CD4-positive, alpha-beta T cell treated with Interleukin-4 for 1 hour (primary cell): ENCODE data around the gene AKT3.
A peak's percentile ranks its signal among the peaks of the same experiment; 100 is the strongest.

Experiments used
- DNase-seq, 2 donors: peaks; one replicate each; pipeline ENCODE4 v3.0.0-alpha.2; 2020 to 2022

Gene AKT3

DNA sequence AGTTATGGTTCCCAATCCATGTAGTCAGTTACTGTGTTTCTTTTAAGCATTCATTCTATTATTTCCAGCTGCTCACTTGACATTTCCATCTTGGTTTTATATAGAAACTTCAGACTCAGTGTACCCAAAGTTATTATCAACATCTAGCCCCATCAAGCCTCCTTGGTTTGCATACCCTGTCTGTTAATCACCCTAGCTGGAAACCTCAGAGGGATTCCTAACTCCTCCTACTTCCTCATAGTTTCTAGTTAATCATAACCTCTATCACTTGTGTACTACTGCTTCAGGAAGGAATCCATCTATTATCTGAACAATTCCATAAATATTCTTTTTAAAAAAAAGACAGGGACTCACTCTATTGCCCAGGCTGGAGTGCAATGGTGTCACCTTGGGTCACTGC is 300.9 kb downstream of the AKT3 start:
- no peak for DNase-seq

DNA sequence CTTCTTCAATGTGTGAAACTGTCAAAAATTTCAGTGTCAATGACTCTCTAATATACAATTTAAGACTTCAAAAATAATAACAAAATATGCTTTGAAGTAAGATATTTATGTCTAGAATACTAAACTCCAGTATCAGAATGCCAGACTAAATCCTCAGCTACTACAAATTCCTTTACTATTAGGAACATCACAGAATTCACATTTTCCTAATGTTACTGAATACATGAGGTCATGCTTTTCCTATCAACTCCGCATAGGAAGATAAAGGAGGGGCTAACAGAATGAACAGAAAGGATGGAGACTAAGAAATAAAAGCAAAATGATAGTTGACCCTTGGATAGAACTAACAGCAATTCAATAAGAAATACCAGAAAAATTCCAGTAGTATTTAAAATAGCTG is 301.5 kb downstream of the AKT3 start:
- DNase-seq = no peak

DNA sequence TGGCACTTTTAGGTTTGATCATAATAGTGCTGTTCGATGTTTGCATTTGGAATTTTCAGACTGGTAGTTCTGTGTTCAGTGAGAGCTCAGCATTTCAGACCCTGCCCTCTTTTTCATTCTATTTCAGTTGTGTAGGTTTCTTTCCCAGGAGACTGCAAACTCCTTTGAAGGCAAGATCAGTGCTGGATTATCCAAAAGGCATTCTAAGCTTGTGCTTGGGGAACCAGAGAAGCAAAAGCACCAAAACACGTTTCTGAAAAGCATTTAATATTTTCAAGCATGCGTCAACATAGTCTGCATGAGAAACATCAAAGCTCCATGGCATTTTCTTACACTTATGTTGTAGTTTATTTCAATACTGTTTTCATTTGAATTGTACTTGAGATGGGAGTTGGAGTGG is 302.2 kb downstream of the AKT3 start:
- no peak for DNase-seq

DNA sequence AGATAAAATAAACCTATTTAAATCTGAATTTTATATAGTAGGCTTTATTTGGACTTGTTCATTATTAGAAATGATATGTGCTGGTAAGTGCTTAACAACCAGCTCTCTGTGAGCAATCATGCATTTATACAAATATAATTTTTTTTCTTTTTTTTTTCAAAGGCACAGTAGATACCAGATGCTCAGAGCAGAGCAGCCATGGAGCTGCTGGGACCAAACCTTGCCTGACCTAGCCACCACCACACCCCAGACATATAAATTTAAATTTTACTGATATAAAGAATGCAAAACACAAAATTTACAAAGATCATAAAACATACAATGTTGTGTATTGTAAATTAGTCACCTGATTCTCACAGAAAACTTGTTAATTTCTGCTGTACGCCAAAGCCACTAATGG is 303.6 kb downstream of the AKT3 start:
- no peak for DNase-seq

DNA sequence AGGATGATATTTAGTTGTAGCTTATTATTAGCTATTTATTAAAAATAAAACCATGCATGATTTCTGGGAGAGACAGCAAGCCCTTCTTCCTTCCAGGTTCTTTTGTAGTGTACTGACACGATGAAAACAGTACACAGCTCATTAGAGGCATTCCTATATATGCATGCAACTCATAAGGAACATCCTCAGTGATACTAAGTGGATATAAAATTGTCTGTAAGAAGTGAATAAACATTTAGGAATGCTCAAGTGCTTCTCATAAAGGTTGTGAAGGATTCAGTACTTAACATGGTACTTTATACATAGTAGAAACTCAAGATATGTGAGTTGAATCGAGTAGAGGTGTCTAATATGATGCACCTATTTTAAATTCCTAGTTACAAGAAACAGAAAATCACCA is 306.5 kb downstream of the AKT3 start:
- DNase-seq = no peak

DNA sequence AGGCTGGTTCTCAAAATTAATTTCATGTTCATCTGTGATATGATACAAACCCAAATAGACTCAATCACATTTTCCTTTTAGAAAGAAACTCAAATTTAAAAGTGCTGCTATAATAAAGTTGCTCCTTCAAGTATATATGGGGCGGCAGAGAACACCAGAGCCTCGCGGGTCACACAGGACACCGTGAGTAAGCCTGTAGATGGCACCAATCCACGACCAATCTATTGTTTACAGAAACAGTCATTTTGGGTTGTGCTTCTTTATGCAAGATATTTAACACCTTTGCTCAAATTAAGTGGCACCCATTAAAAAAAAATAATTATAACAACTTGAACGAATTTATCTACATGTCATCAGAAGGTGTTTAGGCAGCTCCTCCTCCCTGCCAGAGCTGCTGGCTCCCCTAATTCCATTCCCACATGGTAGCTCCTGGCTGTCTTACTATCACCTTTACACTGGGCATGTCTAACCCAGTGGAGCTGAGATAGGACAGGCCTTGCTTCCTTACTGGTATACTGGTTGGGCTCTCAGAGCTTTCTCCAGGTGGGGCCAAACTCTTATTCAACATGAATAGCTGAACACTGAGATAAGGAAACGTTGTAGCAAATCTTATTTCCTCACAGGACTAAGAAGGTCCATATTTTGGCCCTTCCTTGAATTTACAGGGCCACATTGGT is 307.2 kb downstream of the AKT3 start:
- DNase-seq = no peak

DNA sequence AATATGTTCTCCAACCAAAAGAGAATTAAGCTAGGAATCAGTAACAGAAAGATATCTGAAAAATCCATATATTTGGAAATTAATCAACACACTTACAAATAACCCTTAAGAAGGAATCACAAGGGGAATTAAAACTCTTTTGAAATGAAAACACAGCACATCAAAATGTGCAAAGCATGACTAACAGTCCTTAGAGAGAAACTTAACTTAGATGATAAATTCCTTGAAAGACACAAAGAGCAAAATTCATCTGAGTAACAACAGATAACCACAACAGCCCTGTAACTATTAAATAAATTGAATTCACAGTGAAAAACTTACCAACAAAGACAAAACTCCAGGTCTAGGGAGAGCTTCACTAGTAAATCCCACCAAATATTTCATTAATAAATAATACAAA is 310.4 kb downstream of the AKT3 start:
- DNase-seq = no peak

DNA sequence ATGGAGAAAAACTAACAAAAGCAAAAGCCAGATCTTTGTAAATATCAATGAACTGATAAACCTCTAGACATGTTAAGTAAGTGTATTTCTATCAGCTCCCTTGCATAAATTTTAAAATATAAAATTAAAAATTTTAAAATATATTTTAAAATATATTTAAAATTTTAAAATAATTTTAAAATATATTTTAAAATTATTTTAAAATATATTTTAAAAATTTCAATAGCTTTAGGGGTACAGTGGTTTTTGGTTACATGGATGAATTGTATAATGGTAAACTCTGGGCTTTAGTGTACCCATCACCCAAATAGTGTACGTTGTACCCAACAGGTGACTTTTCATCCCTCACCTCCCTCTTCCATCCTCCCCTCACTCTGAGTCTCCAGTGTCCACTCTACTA is 315.0 kb downstream of the AKT3 start:
- no peak for DNase-seq

DNA sequence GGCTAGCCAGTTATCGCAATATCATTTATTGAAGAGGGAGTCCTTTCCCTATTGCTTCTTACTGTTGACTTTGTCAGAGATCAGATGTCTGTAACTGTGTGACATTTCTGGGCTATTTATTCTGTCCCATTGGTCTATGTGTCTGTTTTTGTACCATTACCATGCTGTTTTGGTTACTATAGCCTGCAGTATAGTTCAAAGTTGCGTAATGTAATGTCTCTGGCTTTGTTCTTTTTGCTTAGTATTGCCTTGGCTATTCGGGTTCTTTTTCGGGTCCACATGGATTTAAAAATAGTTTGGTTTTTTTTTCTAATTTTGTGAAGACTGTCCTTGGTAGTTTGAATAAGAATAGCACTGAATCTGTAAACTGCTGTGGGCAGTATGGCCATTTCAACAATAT is 320.5 kb downstream of the AKT3 start:
- DNase-seq = no peak

DNA sequence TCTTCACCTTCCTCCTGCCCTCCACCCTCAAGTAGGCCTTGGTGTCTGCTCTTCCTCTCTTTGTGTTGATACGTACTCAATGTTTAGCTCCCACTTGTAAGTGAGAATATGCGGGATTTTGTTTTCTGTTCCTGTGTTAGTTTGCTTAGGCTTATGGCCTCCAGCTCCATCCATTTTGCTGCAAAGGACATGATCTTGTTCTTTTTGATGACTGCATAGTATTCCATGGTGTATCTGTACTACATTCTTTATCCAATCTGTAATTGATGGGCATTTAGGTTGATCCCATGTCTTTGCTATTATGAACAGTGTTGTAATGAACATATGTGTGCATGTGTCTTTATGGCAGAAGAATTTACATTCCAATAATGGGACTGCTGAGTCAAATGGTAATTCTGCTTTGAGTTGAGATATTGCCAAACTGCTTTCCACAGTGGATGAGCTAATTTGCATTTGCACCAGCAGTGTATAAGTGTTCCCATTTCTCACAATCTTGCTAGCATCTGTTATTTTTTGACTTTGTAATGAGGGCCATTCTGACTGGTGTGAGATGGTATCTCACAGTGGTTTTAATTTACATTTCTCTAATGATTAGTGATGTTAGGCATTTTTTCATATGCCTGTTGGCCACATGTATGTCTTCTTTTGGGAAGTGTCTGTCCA is 321.5 kb downstream of the AKT3 start:
- DNase-seq = no peak

DNA sequence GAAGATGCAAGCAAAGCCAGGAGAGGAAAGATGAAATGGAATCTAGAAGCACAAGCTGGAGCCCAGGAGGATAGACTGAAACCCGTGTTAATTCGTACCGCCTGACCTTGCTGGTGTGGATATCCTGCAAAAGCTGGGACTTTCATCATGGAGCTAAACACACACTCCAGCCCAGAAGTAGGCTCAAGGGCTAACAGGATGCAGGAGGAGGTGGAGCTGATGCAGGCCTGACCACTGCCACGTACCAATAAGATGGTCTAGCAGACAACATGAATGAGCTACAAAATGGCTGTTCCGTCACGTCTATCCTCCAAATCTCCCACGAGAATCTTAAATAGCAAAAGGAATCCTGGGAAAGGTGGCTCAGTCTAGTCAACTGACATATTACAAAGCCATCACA is 323.9 kb downstream of the AKT3 start:
- no peak for DNase-seq

DNA sequence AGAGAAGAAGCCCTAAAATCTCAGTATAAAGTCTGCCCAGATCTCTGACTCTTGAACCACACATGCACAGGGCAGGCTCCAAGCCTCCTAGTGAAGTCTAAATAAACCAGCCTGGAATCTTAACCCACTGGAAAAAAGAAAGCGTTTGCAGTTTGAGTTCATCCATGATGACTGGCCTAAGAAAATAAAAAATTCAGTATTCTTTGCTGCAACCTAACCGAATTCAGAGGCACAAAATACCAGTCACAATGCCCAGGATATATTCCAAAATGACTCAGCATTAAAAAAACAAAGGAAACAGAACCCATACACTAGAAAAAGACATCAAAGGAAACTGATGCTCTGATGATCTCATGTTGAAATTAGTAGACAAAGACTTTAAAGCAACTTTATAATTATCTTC is 325.0 kb downstream of the AKT3 start:
- DNase-seq = no peak

DNA sequence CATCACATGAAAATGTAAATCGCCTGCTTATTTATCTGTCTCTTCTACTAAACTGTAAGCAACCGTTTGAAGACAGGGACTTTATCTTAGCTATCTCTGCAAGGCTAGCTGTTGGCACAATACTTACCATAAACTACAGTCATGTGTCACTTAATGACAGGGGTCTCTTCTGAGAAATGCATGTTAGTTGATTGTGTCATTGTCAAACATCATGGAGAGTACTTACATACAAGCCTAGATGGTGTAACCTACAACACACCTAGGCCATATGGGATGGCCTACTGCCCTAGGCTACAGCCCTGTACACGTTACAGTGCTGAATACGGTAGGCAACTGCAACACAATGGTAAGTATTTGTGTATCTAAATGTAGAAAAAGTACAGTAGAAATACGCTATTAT is 326.3 kb downstream of the AKT3 start:
- no peak for DNase-seq

DNA sequence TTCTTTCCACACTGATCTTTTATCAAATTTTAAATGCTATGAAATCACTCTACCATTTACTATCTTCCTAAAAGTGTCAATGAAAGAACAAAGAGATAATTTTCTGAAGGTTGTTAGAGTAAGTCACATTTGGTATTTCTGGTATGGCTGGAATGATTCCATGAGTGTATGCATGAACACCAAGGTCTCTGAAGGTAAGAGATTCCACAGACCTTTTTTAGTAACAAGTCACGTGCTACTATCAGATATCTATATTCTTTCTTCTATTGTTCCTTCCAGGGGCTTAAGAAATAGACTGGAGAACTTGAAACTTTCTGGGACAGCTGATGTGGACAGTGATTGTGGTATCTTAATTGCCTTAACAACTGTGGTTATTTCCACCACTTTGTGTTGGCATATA is 329.2 kb downstream of the AKT3 start:
- no peak for DNase-seq

DNA sequence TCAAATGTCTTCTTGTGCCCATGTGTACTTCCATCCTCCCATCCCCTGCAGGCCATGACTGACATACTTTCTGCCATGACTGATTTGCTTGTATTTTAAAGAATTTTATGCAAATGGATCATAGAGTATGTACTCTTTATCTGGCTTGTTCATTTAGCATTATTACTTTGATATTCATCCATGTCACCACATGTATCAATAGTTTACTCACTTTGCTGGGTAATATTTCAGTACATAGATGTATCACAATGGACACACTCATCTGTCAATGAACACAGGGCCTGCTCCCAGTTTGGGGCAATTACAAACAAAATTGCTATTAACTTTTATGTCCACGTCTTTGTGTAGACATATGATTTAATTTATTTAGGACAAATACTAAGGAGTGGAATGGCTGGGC is 335.1 kb downstream of the AKT3 start:
- no peak for DNase-seq

DNA sequence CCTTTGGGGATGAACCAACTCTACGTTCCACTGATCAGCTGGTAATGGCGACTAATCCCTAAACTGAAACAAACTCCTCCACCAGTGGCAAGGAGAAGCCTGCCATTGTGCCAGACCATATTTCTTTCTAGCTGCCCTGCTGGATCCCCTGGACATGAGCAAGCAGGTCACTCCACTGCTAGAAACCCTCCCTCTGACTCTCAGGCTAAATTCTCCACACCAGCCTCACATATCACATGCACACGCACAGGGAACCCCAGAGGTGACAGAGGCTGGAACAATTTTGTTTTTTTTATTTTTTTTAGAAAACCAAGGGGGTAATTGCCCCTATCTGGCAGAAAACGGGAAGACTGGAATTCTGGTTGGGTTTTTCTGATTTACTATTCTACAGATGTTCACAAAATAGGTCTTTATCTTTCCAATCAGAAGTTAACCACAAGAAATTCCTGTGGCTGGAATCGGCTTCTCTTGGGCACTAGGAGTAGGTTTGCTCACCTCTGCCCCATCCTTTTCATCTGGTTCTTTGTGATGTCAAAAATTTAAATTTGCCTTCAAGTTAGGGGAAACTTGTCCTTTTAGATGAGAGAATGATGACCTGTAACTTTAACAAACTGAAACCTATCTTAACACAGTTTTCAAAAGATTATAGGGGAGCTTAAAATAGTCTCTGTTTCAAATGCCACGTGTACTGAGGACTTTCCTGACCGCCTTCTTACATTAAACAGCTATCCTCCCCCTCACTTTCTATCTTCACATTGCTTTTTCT is 336.1 kb downstream of the AKT3 start:
- no peak for DNase-seq

DNA sequence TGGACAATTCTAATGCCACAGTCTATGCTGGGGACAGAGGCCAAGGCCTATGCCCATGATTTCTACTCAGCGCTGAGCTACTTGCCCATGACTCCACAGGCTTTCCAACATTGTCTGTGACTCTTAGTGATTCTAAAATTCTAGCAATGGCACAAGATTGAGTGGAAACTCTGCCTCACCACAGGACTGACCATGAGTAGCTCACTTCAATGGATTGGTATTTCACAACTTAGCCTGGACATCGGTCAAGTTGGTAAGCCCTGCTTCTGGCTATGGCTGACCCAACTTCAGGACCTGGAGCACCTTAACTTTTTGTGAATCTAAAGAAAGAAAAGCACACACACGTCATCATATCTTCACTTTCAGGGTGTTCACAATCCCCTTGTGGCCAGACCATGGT is 339.1 kb downstream of the AKT3 start:
- DNase-seq = no peak

DNA sequence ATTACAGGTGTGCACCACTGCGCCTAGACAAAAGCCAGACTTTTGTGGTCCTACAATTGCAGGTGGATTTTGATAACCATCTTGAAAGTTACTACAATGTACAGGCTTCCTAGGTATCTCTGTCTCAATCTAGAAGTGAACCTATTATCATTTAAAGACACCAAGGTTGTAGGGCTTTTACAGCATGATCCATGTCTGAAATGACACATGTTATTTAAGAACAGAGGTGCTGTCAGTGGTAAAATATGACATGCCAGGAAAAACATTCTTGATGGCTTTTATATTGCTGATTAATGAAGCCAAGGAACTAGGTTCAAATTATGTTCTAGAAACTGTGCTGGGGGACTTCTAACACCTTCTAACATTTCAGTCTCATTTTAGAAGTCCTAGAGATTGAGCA is 341.1 kb downstream of the AKT3 start:
- no peak for DNase-seq

DNA sequence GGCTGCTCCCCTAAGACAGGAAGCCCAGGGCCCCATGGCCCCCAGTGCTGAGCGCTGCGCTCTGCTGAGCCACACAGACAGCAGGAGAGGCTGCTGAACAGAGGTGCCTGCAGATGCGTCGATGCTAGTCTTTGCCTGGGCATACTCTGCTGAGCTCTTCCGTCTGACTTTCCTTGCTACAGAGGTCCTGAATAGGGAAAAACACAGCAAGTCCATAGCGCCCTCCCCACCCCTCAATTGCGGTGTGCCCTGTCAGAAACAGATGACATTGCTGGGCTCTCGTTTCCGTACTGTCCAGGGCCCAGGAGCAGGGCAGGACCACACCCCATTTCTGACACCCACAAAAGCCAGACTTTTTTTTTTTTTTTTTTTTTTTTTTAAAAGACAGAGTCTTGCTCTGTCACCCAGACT is 341.7 kb downstream of the AKT3 start:
- peak; percentile 45 to 48 for DNase-seq

DNA sequence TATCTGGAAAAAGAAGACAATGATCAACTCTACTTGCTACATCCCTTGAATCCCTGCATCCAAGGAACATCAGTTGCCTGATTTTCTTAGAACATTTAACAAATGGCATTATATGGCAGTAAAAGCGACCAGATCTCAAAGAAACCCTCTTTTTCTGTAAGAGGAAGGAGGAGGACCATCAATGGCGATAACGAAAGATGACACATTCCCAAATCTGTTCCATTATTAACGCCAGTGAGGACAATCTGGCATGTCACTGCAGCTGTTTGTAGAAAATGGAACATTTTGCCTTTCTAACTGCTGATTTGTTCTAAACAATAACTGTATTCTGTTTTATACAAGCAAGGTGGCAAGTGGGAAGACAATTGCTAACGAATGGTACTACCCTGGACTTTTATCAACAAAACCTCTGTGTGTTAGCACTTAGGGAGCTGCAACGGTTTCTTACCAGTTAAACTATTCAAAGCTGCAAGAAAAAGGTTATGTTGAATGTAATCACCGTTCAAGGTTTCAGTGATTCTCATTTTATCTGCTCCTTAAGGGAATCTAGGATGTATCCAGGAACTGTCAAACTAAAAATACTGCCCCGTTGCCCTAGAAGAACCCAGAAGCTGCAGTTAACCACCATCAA is 342.3 kb downstream of the AKT3 start:
- DNase-seq = no peak

DNA sequence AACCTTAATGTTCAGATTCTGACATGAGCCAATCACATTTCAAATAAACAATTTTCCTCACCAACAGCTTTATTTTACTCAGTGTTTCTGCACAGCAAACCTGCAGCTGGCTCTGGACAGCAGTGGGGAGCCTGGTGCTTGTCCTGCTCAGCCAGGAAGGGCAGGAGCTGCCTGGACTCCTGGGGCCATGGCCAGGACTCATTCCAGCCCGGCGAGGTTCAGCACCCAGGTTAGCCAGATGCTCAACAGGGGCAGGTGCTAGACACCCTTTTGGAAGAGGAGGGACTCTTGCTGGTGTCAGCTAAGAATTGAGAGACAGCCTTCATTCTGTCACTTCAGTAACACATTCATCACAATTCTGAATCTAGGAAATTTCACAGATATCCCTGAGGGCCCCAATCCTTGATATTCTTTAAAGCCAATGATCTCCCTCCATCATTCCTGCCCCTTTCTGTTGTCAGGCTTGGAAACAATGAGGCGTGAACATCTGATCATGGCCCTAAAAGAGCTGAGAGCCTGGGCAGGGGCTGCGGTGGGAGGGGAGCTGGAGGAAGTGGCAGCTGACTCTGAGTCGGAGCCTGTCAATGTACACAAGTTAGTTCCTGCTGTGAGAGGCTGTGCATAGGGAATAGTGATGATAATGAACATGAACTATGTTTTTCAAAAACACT is 342.9 kb downstream of the AKT3 start:
- DNase-seq = no peak

DNA sequence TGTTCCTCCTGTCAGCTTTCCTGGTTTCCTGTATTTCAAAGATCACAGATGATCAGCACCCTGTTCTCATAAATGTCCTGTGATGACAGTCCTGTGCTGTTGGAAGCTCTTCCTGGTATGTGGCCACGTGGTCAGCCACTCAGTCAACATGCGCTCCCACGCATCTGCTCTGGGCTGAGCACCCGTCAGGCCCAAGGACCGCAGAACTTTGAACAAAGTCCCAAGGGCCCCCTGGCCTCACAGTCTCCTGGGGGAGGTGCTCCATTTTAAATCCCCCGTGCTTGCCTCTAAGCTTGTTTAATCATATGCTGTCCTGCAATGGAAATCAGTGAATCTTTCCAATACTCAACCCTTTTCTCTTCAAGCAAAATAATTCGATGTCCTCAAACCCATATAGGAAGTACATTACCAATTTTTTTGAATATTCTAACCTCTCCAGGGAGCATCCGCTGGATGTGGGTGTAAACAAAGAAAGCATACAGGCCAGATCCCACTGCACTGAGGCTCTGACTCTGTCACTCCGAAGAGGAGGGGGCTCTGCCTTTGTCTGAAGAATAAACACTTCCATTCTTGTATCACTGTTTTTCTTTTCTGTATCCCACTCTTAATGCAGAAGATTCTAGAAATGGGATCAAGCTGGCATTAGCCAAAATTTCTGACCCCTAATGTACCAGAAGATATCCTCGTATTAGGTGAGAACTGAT is 343.9 kb downstream of the AKT3 start:
- no peak for DNase-seq

DNA sequence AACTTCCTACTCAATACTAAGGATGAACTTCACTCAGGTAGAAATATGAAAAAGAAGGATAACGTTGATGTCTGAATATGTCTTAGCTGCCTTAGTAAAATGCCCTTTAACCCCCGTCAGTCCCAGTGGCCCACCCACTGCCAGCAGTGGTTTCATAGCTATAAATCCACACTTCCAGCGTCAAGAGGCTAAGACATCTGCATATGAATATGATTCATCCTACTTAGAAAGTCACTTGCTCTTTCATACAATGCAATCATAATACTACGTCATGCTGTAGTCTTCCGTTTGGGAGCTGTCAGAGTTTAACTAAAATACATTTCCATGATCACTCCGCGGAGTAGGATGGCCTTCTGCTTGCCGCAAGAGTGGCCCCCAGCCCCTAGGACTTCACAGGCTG is 346.9 kb downstream of the AKT3 start:
- DNase-seq = no peak
